ENCODE measurements around the gene ECHDC3. TPM values are rescaled to one million over a fixed set of nuclear protein-coding genes. Genes with fewer than 3 reads are reported as not detected.

Gene ECHDC3
- total and polyA plus RNA-seq, 2 of the 13 experiments (the other 11 are each of a cell fraction or from before 2014, with no cell fraction given): not detected

- Histone ChIP-seq H3K27me3 (ENCODE audit: control insufficient read depth in 1 of 2, insufficient read depth in 2 of 2, low read length in 2 of 2) (peaks cover 0 to 3% of the 10 kb centered on the region in 2 experiments; a peak in 2 of 5 replicates), H3K9ac (ENCODE audit: insufficient read depth, low read depth, low read length) (no peak overlapping the region), H3K36me3 (replicated peaks in 1 of 2; ENCODE audit: control insufficient read depth in 1 of 2, insufficient read depth in 2 of 2, low read length in 2 of 2) (no peaks in the 10 kb centered on the region), H3K4me1 (ENCODE audit: insufficient read depth, low read length) (peaks cover 33% of the 10 kb centered on the region), H4K20me1 (ENCODE audit: insufficient read depth, low read length) (no peaks in the 10 kb centered on the region), H3K79me2 (ENCODE audit: insufficient read depth, low read length) (no peaks in the 10 kb centered on the region), H3K9me3 (ENCODE audit: low read length) (no peaks in the 10 kb centered on the region), H2AFZ (ENCODE audit: low read length) (peak overlapping the region; percentile 94), H3K27ac (ENCODE audit: extremely low read length, insufficient read depth, low read length) (no peak overlapping the region), H3K4me3 (replicated peaks in 1 of 3; ENCODE audit: insufficient read depth in 1 of 3, low read depth in 2 of 3, low read length in 3 of 3) (no peak overlapping the region), H3K4me2 (ENCODE audit: low read depth, low read length) (peak overlapping the region; percentile 63)
- ChIA-PET POLR2A (no interaction called here), CTCF (ENCODE audit: low intra/inter-chr PET ratio, low total read pairs) (no interaction called here)
- in situ Hi-C loops (cut with HindIII; ENCODE audit: extremely low pct_ligation_motif_present, low pct_unique_long_range_greater_than_20kb) (no loop called here), intact Hi-C loops (cut with micrococcal nuclease; ENCODE audit: unreplicated experiment) (no loop called here)
- ATAC-seq (peak; percentile 48; the same call in 2 of the 3 replicates), DNase-seq (ENCODE audit: low spot score) (no peak), FAIRE-seq (peak; percentile 8)
- BruUV-seq (replicated peaks): no TSS peak
- 12% methylated on average over 13 of the region's 13 CpGs for WGBS (ENCODE audit: low lambda C conversion rate)
- TF ChIP-seq TAF15 (IDR thresholded peaks at IDR 0.05; ENCODE audit: low read depth, low read length, poor library complexity, severe bottlenecking) (no peak), MIER2 (CRISPR knock-in tag; IDR thresholded peaks at IDR 0.05) (no peak), ZGPAT (CRISPR knock-in tag; IDR thresholded peaks at IDR 0.05) (no peak), ZNF691 (CRISPR knock-in tag; IDR thresholded peaks at IDR 0.05; ENCODE audit: borderline replicate concordance, low read depth) (no peak), SAP130 (CRISPR knock-in tag; IDR thresholded peaks at IDR 0.05; ENCODE audit: low read depth) (no peak)
- TF ChIP-seq, protein P1, sequence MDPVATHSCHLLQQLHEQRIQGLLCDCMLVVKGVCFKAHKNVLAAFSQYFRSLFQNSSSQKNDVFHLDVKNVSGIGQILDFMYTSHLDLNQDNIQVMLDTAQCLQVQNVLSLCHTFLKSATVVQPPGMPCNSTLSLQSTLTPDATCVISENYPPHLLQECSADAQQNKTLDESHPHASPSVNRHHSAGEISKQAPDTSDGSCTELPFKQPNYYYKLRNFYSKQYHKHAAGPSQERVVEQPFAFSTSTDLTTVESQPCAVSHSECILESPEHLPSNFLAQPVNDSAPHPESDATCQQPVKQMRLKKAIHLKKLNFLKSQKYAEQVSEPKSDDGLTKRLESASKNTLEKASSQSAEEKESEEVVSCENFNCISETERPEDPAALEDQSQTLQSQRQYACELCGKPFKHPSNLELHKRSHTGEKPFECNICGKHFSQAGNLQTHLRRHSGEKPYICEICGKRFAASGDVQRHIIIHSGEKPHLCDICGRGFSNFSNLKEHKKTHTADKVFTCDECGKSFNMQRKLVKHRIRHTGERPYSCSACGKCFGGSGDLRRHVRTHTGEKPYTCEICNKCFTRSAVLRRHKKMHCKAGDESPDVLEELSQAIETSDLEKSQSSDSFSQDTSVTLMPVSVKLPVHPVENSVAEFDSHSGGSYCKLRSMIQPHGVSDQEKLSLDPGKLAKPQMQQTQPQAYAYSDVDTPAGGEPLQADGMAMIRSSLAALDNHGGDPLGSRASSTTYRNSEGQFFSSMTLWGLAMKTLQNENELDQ (CRISPR knock-in tag; IDR thresholded peaks at IDR 0.05; ENCODE audit: borderline replicate concordance): no peak
- TF ChIP-seq, protein P2, sequence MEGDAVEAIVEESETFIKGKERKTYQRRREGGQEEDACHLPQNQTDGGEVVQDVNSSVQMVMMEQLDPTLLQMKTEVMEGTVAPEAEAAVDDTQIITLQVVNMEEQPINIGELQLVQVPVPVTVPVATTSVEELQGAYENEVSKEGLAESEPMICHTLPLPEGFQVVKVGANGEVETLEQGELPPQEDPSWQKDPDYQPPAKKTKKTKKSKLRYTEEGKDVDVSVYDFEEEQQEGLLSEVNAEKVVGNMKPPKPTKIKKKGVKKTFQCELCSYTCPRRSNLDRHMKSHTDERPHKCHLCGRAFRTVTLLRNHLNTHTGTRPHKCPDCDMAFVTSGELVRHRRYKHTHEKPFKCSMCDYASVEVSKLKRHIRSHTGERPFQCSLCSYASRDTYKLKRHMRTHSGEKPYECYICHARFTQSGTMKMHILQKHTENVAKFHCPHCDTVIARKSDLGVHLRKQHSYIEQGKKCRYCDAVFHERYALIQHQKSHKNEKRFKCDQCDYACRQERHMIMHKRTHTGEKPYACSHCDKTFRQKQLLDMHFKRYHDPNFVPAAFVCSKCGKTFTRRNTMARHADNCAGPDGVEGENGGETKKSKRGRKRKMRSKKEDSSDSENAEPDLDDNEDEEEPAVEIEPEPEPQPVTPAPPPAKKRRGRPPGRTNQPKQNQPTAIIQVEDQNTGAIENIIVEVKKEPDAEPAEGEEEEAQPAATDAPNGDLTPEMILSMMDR (CRISPR knock-in tag; IDR thresholded peaks at IDR 0.05): no peak
Observed at GRCh38 chr10:11746883-11747539, 4.8 kb downstream of the ECHDC3 start.

All from HepG2 (cell line).